HepG2 (cell line): ENCODE measurements around the gene CCDC126. TPM values are rescaled to one million over a fixed set of nuclear protein-coding genes. Genes with fewer than 3 reads are reported as not detected.

Experiments
- AGO2 ChIP-seq: fragments of 200-400 bp; formaldehyde crosslinking; optimal IDR thresholded peaks from 2 replicates; pipeline ENCODE3; 2017; ENCODE audit warnings: mild to moderate bottlenecking, low read depth, low read length, moderate library complexity
- ATF3 ChIP-seq: sonication (generic); formaldehyde crosslinking; IDR thresholded peaks from 2 replicates; pipeline ENCODE4 v1.4.0; 2020; ENCODE audit warnings: missing genetic modification reagents
- BCL3 ChIP-seq: sonication (generic); formaldehyde crosslinking; IDR thresholded peaks from 2 replicates; pipeline ENCODE4 v1.5.1; 2020; ENCODE audit warnings: mild to moderate bottlenecking, missing genetic modification reagents, moderate library complexity
- CEBPZ ChIP-seq: IDR thresholded peaks from 2 replicates; pipeline ENCODE4 v1.6.1; 2012; ENCODE audit warnings: low read length, improper control_type of control experiment
- CENPX ChIP-seq: sonication (generic); formaldehyde crosslinking; IDR thresholded peaks from 2 replicates; pipeline ENCODE4 v1.9.0; 2021; ENCODE audit warnings: mild to moderate bottlenecking, missing genetic modification reagents, moderate library complexity
- IRX3 ChIP-seq: sonication (generic); formaldehyde crosslinking; IDR thresholded peaks from 2 replicates; pipeline ENCODE4 v1.8.1; 2023; ENCODE audit warnings: mild to moderate bottlenecking, low read depth, missing genetic modification reagents, borderline replicate concordance
- JUN ChIP-seq: sonication (generic); formaldehyde crosslinking; IDR thresholded peaks from 2 replicates; pipeline ENCODE4 v1.4.0; 2020; ENCODE audit warnings: mild to moderate bottlenecking, missing genetic modification reagents
- NCOA2 ChIP-seq: sonication (generic); formaldehyde crosslinking; IDR thresholded peaks from 2 replicates; pipeline ENCODE4 v1.8.0; 2022; ENCODE audit warnings: inconsistent platforms
- NONO ChIP-seq, 2 experiments: fragments of 450-650 bp in 1 of 2; sonication (generic) in 1 of 2; formaldehyde crosslinking in 1 of 2; IDR thresholded peaks in 1 of 2; conservative IDR thresholded peaks in 1 of 2; 2 replicates each; pipeline versions ENCODE4 v1.6.1 to v1.8.0; 2017 to 2022; ENCODE audit warnings: mild to moderate bottlenecking in 1 of 2, missing genetic modification reagents in 1 of 2, moderate library complexity in 1 of 2
- SMYD3 ChIP-seq: sonication (generic); formaldehyde crosslinking; IDR thresholded peaks from 2 replicates; pipeline ENCODE4 v1.8.1; 2023; ENCODE audit warnings: mild to moderate bottlenecking, missing genetic modification reagents
- TFE3 ChIP-seq: IDR thresholded peaks from 2 replicates; pipeline ENCODE4 v1.6.1; 2016
- TP53 ChIP-seq: sonication (generic); formaldehyde crosslinking; conservative IDR thresholded peaks from 2 replicates; pipeline ENCODE4 v1.4.0; 2020; ENCODE audit warnings: missing genetic modification reagents
- ZBTB2 ChIP-seq: sonication (generic); formaldehyde crosslinking; IDR thresholded peaks from 2 replicates; pipeline ENCODE4 v1.8.0; 2022; ENCODE audit warnings: low read depth, missing genetic modification reagents
- ZBTB34 ChIP-seq: sonication (generic); formaldehyde crosslinking; IDR thresholded peaks from 2 replicates; pipeline ENCODE4 v1.8.0; 2022; ENCODE audit warnings: mild to moderate bottlenecking, missing genetic modification reagents
- ZFP90 ChIP-seq: sonication (generic); formaldehyde crosslinking; IDR thresholded peaks from 2 replicates; pipeline ENCODE4 v1.8.0; 2022; ENCODE audit warnings: missing genetic modification reagents, mild to moderate bottlenecking, inconsistent platforms, borderline replicate concordance
- ZNF34 ChIP-seq: sonication (generic); formaldehyde crosslinking; IDR thresholded peaks from 2 replicates; pipeline ENCODE4 v1.4.0; 2020; ENCODE audit warnings: mild to moderate bottlenecking, missing genetic modification reagents, borderline replicate concordance
- ZNF672 ChIP-seq: sonication (generic); formaldehyde crosslinking; IDR thresholded peaks from 2 replicates; pipeline ENCODE4 v1.8.1; 2022; ENCODE audit warnings: missing genetic modification reagents
- ZNF691 ChIP-seq: sonication (generic); formaldehyde crosslinking; IDR thresholded peaks from 2 replicates; pipeline ENCODE4 v1.4.0; 2020; ENCODE audit warnings: missing genetic modification reagents, low read depth, mild to moderate bottlenecking, borderline replicate concordance
- ZNF724P ChIP-seq: sonication (generic); formaldehyde crosslinking; IDR thresholded peaks from 2 replicates; pipeline ENCODE4 v1.8.0; 2022; ENCODE audit warnings: missing genetic modification reagents, borderline replicate concordance
- ZNF749 ChIP-seq: sonication (generic); formaldehyde crosslinking; IDR thresholded peaks from 2 replicates; pipeline ENCODE4 v1.8.0; 2022; ENCODE audit warnings: mild to moderate bottlenecking, missing genetic modification reagents, moderate library complexity, borderline replicate concordance
- polyA plus RNA-seq, 8 experiments: library from polyadenylated mRNA; depleted of rRNA in 3 of 8; stranded (reverse) in 7 of 8; unstranded in 1 of 8; fragments of >200 nt; fragmentation: Illumina TruSeq in 4 of 8; extraction: Trizol in 4 of 8; gene quantifications; 2 replicates each; pipeline versions ENCODE4 v1.2.1 to v1.2.3, GENCODE V29; 2011 to 2016; ENCODE audit warnings: low read depth in 4 of 8, missing spikeins in 1 of 8, mixed read lengths in 1 of 8; ENCODE audit not compliant: insufficient read depth in 1 of 8
- total RNA-seq, 5 experiments: library from RNA; depleted of rRNA; stranded (reverse); fragments of >200 nt; fragmentation: Illumina TruSeq; extraction: Trizol; gene quantifications; 2 replicates each; pipeline ENCODE4 v1.2.3, GENCODE V29; 2016; ENCODE audit warnings: low read depth in 1 of 5

Gene CCDC126
- total and polyA plus RNA-seq, 2 of the 13 experiments (the other 11 are each of a cell fraction or from before 2014, with no cell fraction given) = 3.5 to 9.3 TPM

- TF ChIP-seq NCOA2 (CRISPR knock-in tag) (peak; percentile 36; the same call in 1 of the 2 replicates), TP53 (CRISPR knock-in tag) (no peak), CEBPZ (no peak), ZNF34 (CRISPR knock-in tag) (no peak), ZBTB34 (CRISPR knock-in tag) (no peak), ZNF691 (CRISPR knock-in tag) (no peak), BCL3 (no peak), ATF3 (CRISPR knock-in tag) (no peak), SMYD3 (CRISPR knock-in tag) (no peak), ZBTB2 (no peak), ZNF672 (CRISPR knock-in tag) (no peak), IRX3 (no peak), JUN (no peak), ZFP90 (CRISPR knock-in tag) (no peak), NONO (IDR thresholded peaks at IDR 0.05) (no peak), NONO (CRISPR knock-in tag; conservative IDR thresholded peaks at IDR 0.05) (no peak), ZNF724P (CRISPR knock-in tag) (no peak), TFE3 (CRISPR knock-in tag) (no peak), CENPX (CRISPR knock-in tag) (no peak), AGO2 (no peak), ZNF749 (CRISPR knock-in tag) (no peak)
These were observed 31.2 kb downstream of the CCDC126 start (continued) for GRCh38 chr7:23628370-23628769.
